Measurements from ENCODE around the gene DDX49.

- TF ChIP-seq CTCF (conservative IDR thresholded peaks at IDR 0.05; ENCODE audit: low read length), result no peak
- no peak for TF ChIP-seq EZH2phosphoT487 (IDR thresholded peaks at IDR 0.05; ENCODE audit: borderline replicate concordance, low read depth, low read length)
These were observed 2.9 kb downstream of the DDX49 start for GRCh38 chr19:18922228-18922985.

Data from OCI-LY7 (cell line).